T-cell (primary cell): ENCODE measurements around the gene DGUOK. TPM values are rescaled to one million over a fixed set of nuclear protein-coding genes. Genes with fewer than 3 reads are reported as not detected.

Source experiments
- ATAC-seq, 4 experiments: fragments of 200-7000 bp in 3 of 4; fragments of 150-1000 bp in 1 of 4; cut with Tn5 transposase; replicated peaks in 1 of 4; 1 replicate in 3 of 4; 2 replicates in 1 of 4; pipeline ENCODE4 v1.10.0; 2021; ENCODE audit warnings: moderate library complexity in 3 of 4, mild to moderate bottlenecking in 2 of 4, moderate number of reproducible peaks in 1 of 4
- CTCF ChIA-PET, 2 donors: fragments of 300-600 bp; sonication (Branson Sonifier 250); formaldehyde crosslinking; loops; one replicate each; lab custom pipeline; 2022; ENCODE audit warnings: antibody characterized with exemption in 2 of 2; lab: Charles Lee
- POLR2A ChIA-PET, 2 donors: fragments of 300-600 bp; sonication (Branson Sonifier 250); formaldehyde crosslinking; loops; one replicate each; lab custom pipeline; 2022; ENCODE audit warnings: antibody characterized with exemption in 2 of 2; lab: Charles Lee
- DNase-seq, 35 experiments: peaks; one replicate each; pipeline versions ENCODE4 v3.0.0 to v3.0.0-alpha.2; 2013 to 2023
- H3K27ac ChIP-seq: one replicate; pipeline ENCODE4 v1.5.1; 2013; ENCODE audit warnings: low read length
- H3K27me3 ChIP-seq, 2 experiments: replicated peaks in 1 of 2; 1 replicate in 1 of 2; 2 replicates in 1 of 2; pipeline versions ENCODE4 v1.6.1 to v1.7.0; 2013; ENCODE audit warnings: low read length in 1 of 2, mixed read lengths in 1 of 2; ENCODE audit not compliant: control insufficient read depth in 2 of 2, insufficient read depth in 2 of 2; ENCODE audit errors: extremely low read depth in 1 of 2
- H3K36me3 ChIP-seq, 2 donors: 1 replicate in 1 of 2; 2 replicates in 1 of 2; pipeline versions ENCODE4 v1.6.1 to v1.7.0; 2013; ENCODE audit warnings: low read length in 1 of 2; ENCODE audit not compliant: control insufficient read depth in 2 of 2, insufficient read depth in 1 of 2; ENCODE audit errors: extremely low read depth in 1 of 2
- H3K4me1 ChIP-seq, 2 experiments: 1 replicate in 1 of 2; 2 replicates in 1 of 2; pipeline versions ENCODE4 v1.6.1 to v1.7.0; 2013; ENCODE audit warnings: low read length in 2 of 2, mixed read lengths in 1 of 2; ENCODE audit not compliant: insufficient read depth in 2 of 2, control insufficient read depth in 1 of 2; ENCODE audit errors: extremely low read depth in 1 of 2
- H3K4me3 ChIP-seq, 2 donors: 1 replicate in 1 of 2; 2 replicates in 1 of 2; pipeline versions ENCODE4 v1.5.1 to v1.7.0; 2013; ENCODE audit warnings: mild to moderate bottlenecking in 2 of 2, low read length in 1 of 2, moderate library complexity in 1 of 2; ENCODE audit not compliant: control insufficient read depth in 1 of 2; ENCODE audit errors: extremely low read depth in 1 of 2
- H3K9me3 ChIP-seq: 2 replicates; pipeline ENCODE4 v1.7.0; 2013
- H3K27ac Mint-ChIP-seq, 2 donors: one replicate each; pipeline ENCODE4 v1.8.0; 2020 to 2021; ENCODE audit warnings: mild to moderate bottlenecking in 2 of 2, mixed read lengths in 2 of 2
- H3K27me3 Mint-ChIP-seq, 2 donors: one replicate each; pipeline ENCODE4 v1.8.0; 2021 to 2022; ENCODE audit warnings: mixed read lengths in 2 of 2
- H3K36me3 Mint-ChIP-seq: one replicate; pipeline ENCODE4 v1.8.0; 2021; ENCODE audit warnings: mixed read lengths
- H3K4me1 Mint-ChIP-seq, 3 donors: one replicate each; pipeline ENCODE4 v1.8.0; 2020 to 2022; ENCODE audit warnings: mixed read lengths in 3 of 3, mild to moderate bottlenecking in 1 of 3
- H3K4me3 Mint-ChIP-seq, 3 donors: one replicate each; pipeline ENCODE4 v1.8.0; 2020 to 2022; ENCODE audit warnings: mild to moderate bottlenecking in 3 of 3, mixed read lengths in 3 of 3, moderate library complexity in 3 of 3
- H3K9me3 Mint-ChIP-seq, 3 donors: one replicate each; pipeline ENCODE4 v1.8.0; 2020 to 2022; ENCODE audit warnings: mixed read lengths in 3 of 3
- WGBS: methylation state at CpG from one replicate; pipeline ENCODE4 v1.1.5; 2013; ENCODE audit warnings: missing lambda C conversion rate; ENCODE audit not compliant: insufficient coverage; 5-methylcytosine and 5-hydroxymethylcytosine counted together
- total RNA-seq, 35 experiments: library from RNA in 6 of 35; stranded (reverse) in 6 of 35; fragments of 120-200 nt in 1 of 35; gene quantifications; one replicate each; pipeline versions ENCODE4 v1.2.1 to v1.2.4 and lab custom pipeline; 2013 to 2026

Gene DGUOK
- total RNA-seq, 5 donors from 2014 or later (not counting 1 experiment from before 2014, with no cell fraction given), result 44.0 to 70.2 (median 62.5) TPM

GRCh38 chr2:73931531-73932500 lies 5.1 kb downstream of the DGUOK start:
- POLR2A ChIA-PET, result interaction anchor here (0.5 to 1.0 kb wide), 2 partner anchors 18 to 57 kb away, joined by 9 read pairs; no protein-coding TSS in a partner anchor
- 74% methylated on average over 4 of the region's 7 CpGs for WGBS
- Histone ChIP-seq H3K27me3 (no peaks in the 10 kb centered on the region), H3K36me3 (peaks cover 3 to 29% of the 10 kb centered on the region in 2 donors), H3K4me3 (no peak overlapping the region), H3K27ac (no peak overlapping the region), H3K9me3 (no peaks in the 10 kb centered on the region), H3K4me1 (peaks cover 37 to 39% of the 10 kb centered on the region in 2 experiments)
- Mint-ChIP-seq H3K27me3 (no peaks in the 10 kb centered on the region), H3K4me3 (peak overlapping the region; percentile 2 to 41 (median 13)), H3K4me1 (peaks cover 72 to 85% (median 81%) of the 10 kb centered on the region in 3 donors), H3K27ac (peak overlapping the region; percentile 21 to 82), H3K36me3 (peaks cover 39% of the 10 kb centered on the region), H3K9me3 (no peaks in the 10 kb centered on the region)
- ATAC-seq, result peak in 3 of 4 experiments; percentile 56 to 69 (median 57)
- no peak for DNase-seq
- CTCF ChIA-PET, result no interaction called here

- DNase-seq, result no peak
- Histone ChIP-seq H3K9me3 (no peaks in the 10 kb centered on the region), H3K27ac (no peak overlapping the region), H3K27me3 (no peaks in the 10 kb centered on the region), H3K4me1 (peaks cover 33 to 42% of the 10 kb centered on the region in 2 experiments), H3K36me3 (peaks cover 3 to 33% of the 10 kb centered on the region in 2 donors), H3K4me3 (no peak overlapping the region)
- no peak overlapping the region for H3K4me3 Mint-ChIP-seq
- H3K27me3 Mint-ChIP-seq, result no peaks in the 10 kb centered on the region
- H3K4me1 Mint-ChIP-seq, result peaks cover 80 to 91% (median 87%) of the 10 kb centered on the region in 3 donors
- 98% methylated on average over 3 of the region's 3 CpGs for WGBS
- POLR2A ChIA-PET, result interaction anchor here (0.6 to 0.7 kb wide), 2 partner anchors 54 to 438 kb away, joined by 3 read pairs; no protein-coding TSS in a partner anchor
- ATAC-seq, result no peak
- peak overlapping the region in 1 of 2 donors; percentile 59 for H3K27ac Mint-ChIP-seq
- H3K36me3 Mint-ChIP-seq, result peaks cover 43% of the 10 kb centered on the region
- H3K9me3 Mint-ChIP-seq, result no peaks in the 10 kb centered on the region
- CTCF ChIA-PET, result interaction anchor here in 1 of 2 donors (0.7 to 0.8 kb wide), 2 partner anchors 54 to 68 kb away, joined by 3 to 4 read pairs; no protein-coding TSS in a partner anchor
Measured at GRCh38 chr2:73933194-73933593, 6.5 kb downstream of the DGUOK start.

GRCh38 chr2:73935641-73936040 lies 9.0 kb downstream of the DGUOK start:
- Mint-ChIP-seq H3K4me3 (no peak overlapping the region), H3K27me3 (no peaks in the 10 kb centered on the region), H3K36me3 (peaks cover 44% of the 10 kb centered on the region), H3K4me1 (peaks cover 83 to 91% (median 87%) of the 10 kb centered on the region in 3 donors), H3K9me3 (no peaks in the 10 kb centered on the region), H3K27ac (no peak overlapping the region)
- peaks cover 3 to 33% of the 10 kb centered on the region in 2 donors for H3K36me3 ChIP-seq
- no peak for ATAC-seq
- no peaks in the 10 kb centered on the region for H3K9me3 ChIP-seq
- H3K4me1 ChIP-seq, result peaks cover 25 to 38% of the 10 kb centered on the region in 2 experiments
- DNase-seq, result no peak
- H3K27ac ChIP-seq, result no peak overlapping the region
- CTCF ChIA-PET, result interaction anchor here in 1 of 2 donors (0.6 kb wide), 2 partner anchors 45 to 239 kb away, joined by 3 read pairs; no protein-coding TSS in a partner anchor
- no peak overlapping the region for H3K4me3 ChIP-seq
- H3K27me3 ChIP-seq, result no peaks in the 10 kb centered on the region
- POLR2A ChIA-PET, result no interaction called here

DNA sequence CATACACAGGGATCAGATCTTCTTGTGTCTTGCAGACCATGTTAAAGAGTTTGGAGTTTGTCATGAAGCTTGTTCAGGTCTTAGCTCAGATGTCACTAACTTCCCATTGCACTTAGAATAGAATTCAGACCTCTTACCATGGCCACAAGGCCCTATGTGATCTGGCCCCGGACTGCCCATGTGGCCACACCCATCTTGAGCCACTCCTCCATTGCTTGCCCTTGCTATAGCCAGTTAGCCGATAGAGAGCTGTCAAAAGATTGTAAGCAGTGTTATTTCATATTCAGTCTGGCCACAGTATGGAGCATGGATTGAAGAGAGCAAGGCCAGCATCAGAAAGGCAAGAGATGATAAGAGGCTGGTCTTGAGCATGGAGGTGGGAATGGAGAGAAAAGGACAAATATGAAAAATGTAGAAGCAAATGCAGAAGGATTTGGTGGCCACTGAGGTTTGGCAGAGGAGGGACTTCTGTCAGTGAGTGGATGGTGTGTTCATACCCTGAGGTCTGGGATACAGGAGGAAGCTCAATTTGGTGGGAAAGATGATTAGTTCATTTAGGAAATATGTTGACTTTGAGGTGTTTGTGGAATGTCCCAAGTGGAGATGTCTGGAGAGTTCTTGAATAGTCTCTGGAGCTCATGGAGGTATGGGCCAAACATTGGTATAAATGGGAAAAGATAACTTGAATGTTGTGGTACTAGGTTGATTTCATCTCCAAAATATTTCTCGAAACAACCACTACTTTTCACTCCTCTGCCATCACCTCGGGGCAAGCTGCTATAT lies 10.6 kb downstream of the DGUOK start:
- Histone ChIP-seq H3K27ac (no peak overlapping the region), H3K36me3 (peaks cover 3 to 34% of the 10 kb centered on the region in 2 donors), H3K4me1 (peaks cover 20 to 23% of the 10 kb centered on the region in 2 experiments), H3K9me3 (no peaks in the 10 kb centered on the region), H3K27me3 (no peaks in the 10 kb centered on the region), H3K4me3 (no peak overlapping the region)
- DNase-seq (no peak), ATAC-seq (no peak)
- WGBS, result 100% methylated on average over 1 of the region's 4 CpGs
- no peaks in the 10 kb centered on the region for H3K9me3 Mint-ChIP-seq
- ChIA-PET CTCF (interaction anchor here in 1 of 2 donors (0.5 kb wide), 1 partner anchor 190 kb away, joined by 3 read pairs; no protein-coding TSS in a partner anchor), POLR2A (interaction anchor here (0.6 kb wide), 2 partner anchors 12 to 213 kb away, joined by 3 to 4 read pairs; no protein-coding TSS in a partner anchor)
- H3K27me3 Mint-ChIP-seq, result no peaks in the 10 kb centered on the region
- no peak overlapping the region for H3K4me3 Mint-ChIP-seq
- peak overlapping the region; percentile 27 to 53 for H3K27ac Mint-ChIP-seq
- H3K4me1 Mint-ChIP-seq, result peaks cover 81 to 87% (median 85%) of the 10 kb centered on the region in 3 donors
- H3K36me3 Mint-ChIP-seq, result peaks cover 47% of the 10 kb centered on the region

GRCh38 chr2:73937899-73938298 lies 11.2 kb downstream of the DGUOK start:
- no peaks in the 10 kb centered on the region for H3K27me3 Mint-ChIP-seq
- ChIA-PET CTCF (interaction anchor here (0.5 to 1.4 kb wide), 2 partner anchors 190 to 241 kb away, joined by 3 read pairs; partner anchors contain the start of gene MOB1A (in 1 of the 2)), POLR2A (no interaction called here)
- ATAC-seq (no peak), DNase-seq (no peak)
- H3K9me3 ChIP-seq, result no peaks in the 10 kb centered on the region
- H3K27me3 ChIP-seq, result no peaks in the 10 kb centered on the region
- no peak overlapping the region for H3K4me3 ChIP-seq
- peaks cover 47% of the 10 kb centered on the region for H3K36me3 Mint-ChIP-seq
- peaks cover 20 to 22% of the 10 kb centered on the region in 2 experiments for H3K4me1 ChIP-seq
- H3K4me3 Mint-ChIP-seq, result no peak overlapping the region
- no peak overlapping the region for H3K27ac ChIP-seq
- peaks cover 82 to 84% (median 84%) of the 10 kb centered on the region in 3 donors for H3K4me1 Mint-ChIP-seq
- H3K9me3 Mint-ChIP-seq, result no peaks in the 10 kb centered on the region
- peak overlapping the region in 1 of 2 donors; percentile 53 for H3K27ac Mint-ChIP-seq
- H3K36me3 ChIP-seq, result peaks cover 3 to 30% of the 10 kb centered on the region in 2 donors
